ENCODE measurements around the gene LYZL6. TPM values are rescaled to one million over a fixed set of nuclear protein-coding genes. Genes with fewer than 3 reads are reported as not detected.
A peak's percentile ranks its signal among the peaks of the same experiment; 100 is the strongest.

LYZL6 gene
- total and polyA plus RNA-seq, 10 of the 15 experiments (the other 5 are each of a cell fraction or from before 2014, with no cell fraction given) = not detected

- BruUV-seq (replicated peaks) = no TSS peak
- no peak overlapping the region for H2AFZ ChIP-seq (ENCODE audit: control insufficient read depth, low read depth, low read length)
- intact Hi-C loops (cut with micrococcal nuclease; ENCODE audit: unreplicated experiment) (no loop called here), in situ Hi-C loops (cut with MboI) (no loop called here)
- POLR2A ChIA-PET = interaction anchor here (0.7 to 4.7 kb wide), 5 partner anchors 10 to 126 kb away, joined by 3 to 56 read pairs (median 8); partner anchors contain the start of gene CCL5
- FAIRE-seq = no peak
- no peak overlapping the region for H3K4me3 ChIP-seq
- SMC1A ChIA-PET (ENCODE audit: uncharacterized antibody, unreplicated experiment) = interaction anchor here (0.8 to 11.3 kb wide), 12 partner anchors 10 to 184 kb away, joined by 3 to 155 read pairs (median 4); partner anchors contain the start of genes CCL5, HEATR9 and RDM1
- TF ChIP-seq SMARCA5 (IDR thresholded peaks at IDR 0.05) (peak; percentile 50; the same call in 1 of the 2 replicates), NR2C2 (IDR thresholded peaks at IDR 0.05; ENCODE audit: borderline replicate concordance, control insufficient read depth, insufficient read length, low read depth) (no peak), PRDM15 (CRISPR knock-in tag; IDR thresholded peaks at IDR 0.05) (no peak), ZSCAN29 (IDR thresholded peaks at IDR 0.05) (no peak), GATAD2B (conservative IDR thresholded peaks at IDR 0.05; ENCODE audit: low read depth) (0 out of 2 replicates have a peak, but pooled peaks have one; percentile 9), JUNB (IDR thresholded peaks at IDR 0.05) (no peak), SMC3 (IDR thresholded peaks at IDR 0.05; ENCODE audit: borderline replicate concordance, low read length) (no peak), JUND (IDR thresholded peaks at IDR 0.05; ENCODE audit: low read depth, low read length) (no peak), KAT2A (conservative IDR thresholded peaks at IDR 0.05; ENCODE audit: control insufficient read depth, low read depth, low read length) (no peak), EED (IDR thresholded peaks at IDR 0.05; ENCODE audit: low read depth) (peak; percentile 38; the same call in 1 of the 2 replicates), NFXL1 (IDR thresholded peaks at IDR 0.05; ENCODE audit: borderline replicate concordance) (no peak), BRCA1 (IDR thresholded peaks at IDR 0.05; ENCODE audit: low read depth, low read length) (no peak), IKZF2 (IDR thresholded peaks at IDR 0.05) (0 out of 4 replicates have a peak, but pooled peaks of 1 of the 2 experiments have one; percentile 11)
- H3K27ac ChIP-seq (ENCODE audit: control insufficient read depth, insufficient read depth) = no peak overlapping the region
- H3K36me3 ChIP-seq (ENCODE audit: control insufficient read depth in 2 of 2, insufficient read depth in 2 of 2, low read length in 1 of 2) = no peaks in the 10 kb centered on the region
- no peaks in the 10 kb centered on the region for H3K79me2 ChIP-seq (ENCODE audit: control insufficient read depth, insufficient read depth, low read length)
- H3K4me2 ChIP-seq (ENCODE audit: control insufficient read depth, insufficient read depth) = no peak overlapping the region; the same call in 1 of the 2 replicates
- 33% methylated on average over 2 of the region's 2 CpGs for WGBS (ENCODE audit: insufficient coverage, insufficient replicate concordance, low lambda C conversion rate, missing lambda C conversion rate)
- no peak for DNase-seq (ENCODE audit: low read depth, low spot score)
- H3K9ac ChIP-seq (ENCODE audit: control insufficient read depth, insufficient read depth, low read length) = no peak overlapping the region
- no peaks in the 10 kb centered on the region; the same call in 2 of the 3 replicates for H3K9me3 ChIP-seq (replicated peaks; ENCODE audit: control insufficient read depth, insufficient read depth, low read length)
- ATAC-seq = peak; percentile 9; the same call in 2 of the 3 replicates
- H3K4me1 ChIP-seq (ENCODE audit: control insufficient read depth, insufficient read depth, low read length) = peaks cover 28% of the 10 kb centered on the region
- RAD21 ChIA-PET (ENCODE audit: unreplicated experiment) = interaction anchor here (1.0 to 9.4 kb wide), 7 partner anchors 8 to 199 kb away, joined by 3 to 125 read pairs (median 4); partner anchors contain the start of gene CCL5
- no peaks in the 10 kb centered on the region for H3K27me3 ChIP-seq (replicated peaks in 1 of 2; ENCODE audit: control insufficient read depth in 2 of 2, insufficient read depth in 2 of 2, low read length in 1 of 2)
- CTCF ChIA-PET = interaction anchor here (0.7 to 2.3 kb wide), 9 partner anchors 9 to 79 kb away, joined by 3 to 12 read pairs (median 3); partner anchors contain the start of gene CCL5
- no peaks in the 10 kb centered on the region for H4K20me1 ChIP-seq (ENCODE audit: control insufficient read depth, insufficient read depth)
These were observed 53.4 kb downstream of the LYZL6 start for GRCh38 chr17:35889818-35890773.
